K562 (cell line): ENCODE data around the gene MEGF9. TPM values are rescaled to one million over a fixed set of nuclear protein-coding genes. Genes with fewer than 3 reads are reported as not detected.

Experiments
- ATAC-seq: fragments of 200-7000 bp; cut with Tn5 transposase; 3 replicates; pipeline ENCODE4 v1.9.1; 2020; ENCODE audit warnings: moderate library complexity
- BruUV-seq: library from RNA; stranded (reverse); fragments of 400-500 nt; replicated peaks from 2 replicates; lab custom pipeline; 2021; lab: Mats Ljungman, UMichigan
- CTCF ChIA-PET: fragments of 300-600 bp; formaldehyde crosslinking; extraction: SDS; loops from one replicate; lab custom pipeline; 2021; ENCODE audit warnings: low intra/inter-chr PET ratio; lab: Yijun Ruan, JAX
- POLR2A ChIA-PET: fragments of 300-600, 350-650 bp; sonication (Branson Sonifier 250); formaldehyde crosslinking; extraction: SDS; loops from one replicate; lab custom pipeline; 2021; ENCODE audit warnings: antibody characterized with exemption, inconsistent platforms; lab: Yijun Ruan, JAX
- DNase-seq, 4 experiments: peaks; one replicate each; pipeline versions ENCODE4 v3.0.0 to v3.0.0-alpha.2; 2011 to 2018; ENCODE audit warnings: low spot score in 3 of 4, mixed read lengths in 3 of 4; ENCODE audit errors: extremely low read depth in 1 of 4
- FAIRE-seq: peaks from 2 replicates; lab custom pipeline; 2011; peaks lifted over from hg19 to GRCh38; lab: Jason Lieb, UNC
- H2AFZ ChIP-seq: 2 replicates; pipeline ENCODE4 v1.6.0; 2011; ENCODE audit warnings: low read depth, low read length, control low read depth, inconsistent platforms
- H3K27ac ChIP-seq: fragments of 200-600 bp; 3 replicates; pipeline ENCODE4 v1.8.0; 2011; ENCODE audit warnings: low read depth, mild to moderate bottlenecking, control low read depth, inconsistent platforms, low read length, moderate library complexity, mixed read lengths; ENCODE audit errors: extremely low read depth
- H3K27me3 ChIP-seq, 2 experiments: fragments of 300-600 bp in 1 of 2; 2 replicates in 1 of 2; 3 replicates in 1 of 2; pipeline versions ENCODE4 v1.6.0 to v1.8.0; 2011; ENCODE audit warnings: inconsistent platforms in 2 of 2, low read length in 2 of 2, mild to moderate bottlenecking in 1 of 2, mixed read lengths in 1 of 2, moderate library complexity in 1 of 2; ENCODE audit not compliant: control insufficient read depth in 2 of 2, insufficient read depth in 2 of 2
- H3K36me3 ChIP-seq: fragments of 300-600 bp; 3 replicates; pipeline ENCODE4 v1.8.0; 2011; ENCODE audit warnings: mild to moderate bottlenecking, low read length, inconsistent platforms; ENCODE audit not compliant: control insufficient read depth, insufficient read depth
- H3K4me1 ChIP-seq, 2 experiments: fragments of 200-600 bp in 1 of 2; replicated peaks in 1 of 2; 2 replicates in 1 of 2; 3 replicates in 1 of 2; pipeline versions ENCODE4 v1.5.1 to v1.8.0; 2011; ENCODE audit warnings: inconsistent platforms in 2 of 2, low read length in 2 of 2, mild to moderate bottlenecking in 1 of 2, mixed read lengths in 1 of 2, moderate library complexity in 1 of 2; ENCODE audit not compliant: control insufficient read depth in 2 of 2, insufficient read depth in 2 of 2
- H3K4me2 ChIP-seq: 2 replicates; pipeline ENCODE4 v1.6.1; 2011; ENCODE audit warnings: low read length, control low read depth, inconsistent platforms, mixed read lengths; ENCODE audit not compliant: insufficient read depth
- H3K4me3 ChIP-seq: fragments of 200-600 bp; sonication (generic), shearing (Covaris generic); 2 replicates; pipeline ENCODE4 v1.5.1; 2016; ENCODE audit warnings: control low read depth, inconsistent platforms
- H3K79me2 ChIP-seq: fragments of 200-600 bp; 3 replicates; pipeline ENCODE4 v1.8.0; 2011; ENCODE audit warnings: low read length, inconsistent platforms; ENCODE audit not compliant: control insufficient read depth, insufficient read depth
- H3K9ac ChIP-seq, 2 experiments: 2 replicates each; pipeline versions ENCODE4 v1.6.0 to v1.6.1; 2011; ENCODE audit warnings: low read depth in 2 of 2, low read length in 2 of 2, control low read depth in 1 of 2, inconsistent platforms in 1 of 2, mild to moderate bottlenecking in 1 of 2, mixed read lengths in 1 of 2; ENCODE audit not compliant: insufficient read depth in 1 of 2
- H3K9me1 ChIP-seq: one replicate; pipeline ENCODE4 v1.6.0; 2011; ENCODE audit warnings: inconsistent platforms, mild to moderate bottlenecking, low read length, moderate library complexity; ENCODE audit not compliant: control insufficient read depth, insufficient read depth
- H3K9me3 ChIP-seq: replicated peaks from 2 replicates; pipeline ENCODE4 v1.5.1; 2011; ENCODE audit warnings: low read depth, low read length, inconsistent platforms; ENCODE audit not compliant: control insufficient read depth, insufficient read depth
- H4K20me1 ChIP-seq: replicated peaks from 2 replicates; pipeline ENCODE4 v1.6.1; 2011; ENCODE audit warnings: low read length, inconsistent platforms, mixed read lengths; ENCODE audit not compliant: control insufficient read depth, insufficient read depth
- CHCHD3 ChIP-seq: fragments of 250-450 bp; sonication (Bioruptor Pico); IDR thresholded peaks from 2 replicates; pipeline ENCODE4 v2.1.2; 2022; ENCODE audit warnings: mild to moderate bottlenecking
- ERF ChIP-seq: fragments of 450-650 bp; formaldehyde crosslinking; IDR thresholded peaks from 2 replicates; pipeline ENCODE4 v1.4.0; 2020; ENCODE audit warnings: mild to moderate bottlenecking, mixed read lengths
- GABPB2 ChIP-seq: fragments of 250-450 bp; sonication (Bioruptor Pico); conservative IDR thresholded peaks from 2 replicates; pipeline ENCODE4 v1.5.1; 2021; ENCODE audit warnings: mild to moderate bottlenecking
- HMGN3 ChIP-seq: IDR thresholded peaks from 2 replicates; pipeline ENCODE4 v1.6.1; 2011; ENCODE audit warnings: borderline replicate concordance, low read depth, mild to moderate bottlenecking, mixed read lengths, low read length; ENCODE audit not compliant: insufficient read length; ENCODE audit errors: extremely low read depth
- RBM22 ChIP-seq: fragments of 200-400 bp; formaldehyde crosslinking; IDR thresholded peaks from 2 replicates; pipeline ENCODE4 v1.6.1; 2018; ENCODE audit warnings: low read length, low read depth; ENCODE audit not compliant: poor library complexity, severe bottlenecking
- RBM34 ChIP-seq: fragments of 200-400 bp; formaldehyde crosslinking; IDR thresholded peaks from 2 replicates; pipeline ENCODE4 v1.6.1; 2018; ENCODE audit warnings: low read length, borderline replicate concordance; ENCODE audit not compliant: insufficient read depth
- SRSF1 ChIP-seq: fragments of 200-400 bp; formaldehyde crosslinking; IDR thresholded peaks from 2 replicates; pipeline ENCODE4 v1.6.1; 2017; ENCODE audit warnings: mild to moderate bottlenecking, low read depth, low read length, moderate library complexity
- ZBTB8A ChIP-seq: fragments of 450-650 bp; IDR thresholded peaks from 2 replicates; pipeline ENCODE4 v1.6.1; 2018; ENCODE audit warnings: mild to moderate bottlenecking, moderate library complexity; ENCODE audit not compliant: partially characterized antibody
- ZNF444 ChIP-seq: fragments of 250-450 bp; sonication (Bioruptor Pico); IDR thresholded peaks from 2 replicates; pipeline ENCODE4 v1.4.0; 2020; ENCODE audit warnings: mild to moderate bottlenecking, moderate library complexity
- WGBS: fragments of 100-300 bp; shearing (Covaris generic); methylation state at CpG from one replicate; pipeline ENCODE4 v1.1.6; 2016; ENCODE audit warnings: low coverage, mixed read lengths; ENCODE audit not compliant: insufficient coverage; ENCODE audit errors: missing lambda C conversion rate; 5-methylcytosine and 5-hydroxymethylcytosine counted together
- in situ Hi-C: fragments of 300-500 bp; cut with MboI; formaldehyde crosslinking; loops from 4 replicates; pipeline ENCODE4 v1.15.0; 2018; ENCODE audit warnings: inconsistent platforms, mixed read lengths
- intact Hi-C: fragments of 100-400 bp; cut with micrococcal nuclease; formaldehyde crosslinking; loops from 2 replicates; pipeline ENCODE4 v1.14.2; 2022
- polyA plus RNA-seq, 8 experiments: library from polyadenylated mRNA; depleted of rRNA in 4 of 8; stranded (reverse) in 5 of 8; unstranded in 3 of 8; fragments of >200 nt; fragmentation: Nextera tagmentation in 2 of 8; fragmentation: Illumina TruSeq in 1 of 8; extraction: Ambion mirVana in 2 of 8; extraction: Trizol in 1 of 8; gene quantifications; 2 replicates each; pipeline versions ENCODE4 v1.2.1 to v1.2.3, GENCODE V29; 2011 to 2014; ENCODE audit warnings: inconsistent platforms in 1 of 8, missing spikeins in 1 of 8
- total RNA-seq, 7 experiments: library from RNA; depleted of rRNA in 6 of 7; stranded (reverse); fragments of >200 nt in 6 of 7; fragmentation: Illumina TruSeq in 2 of 7; extraction: Trizol in 2 of 7; gene quantifications; 2 replicates each; pipeline versions ENCODE4 v1.2.1 to v1.2.3, GENCODE V29; 2011 to 2021; ENCODE audit warnings: low replicate concordance in 1 of 7
- TF ChIP-seq, protein P1 (sequence below): fragments of 250-450 bp; sonication (Bioruptor Pico); IDR thresholded peaks from 2 replicates; pipeline ENCODE4 v1.4.0; 2020; ENCODE audit warnings: mild to moderate bottlenecking, moderate library complexity
- TF ChIP-seq, protein P2 (sequence below): sonication (generic); formaldehyde crosslinking; IDR thresholded peaks from 2 replicates; pipeline ENCODE4 v1.8.0; 2022; ENCODE audit warnings: mild to moderate bottlenecking, missing genetic modification reagents
- TF ChIP-seq, protein P3 (sequence below): fragments of 250-450 bp; sonication (Bioruptor Pico); IDR thresholded peaks from 2 replicates; pipeline ENCODE4 v1.5.1; 2021; ENCODE audit warnings: mild to moderate bottlenecking

Gene MEGF9
- total and polyA plus RNA-seq, 9 of the 15 experiments (the other 6 are each of a cell fraction or from before 2014, with no cell fraction given), result 2.1 to 6.2 (median 3.8) TPM

DNA sequence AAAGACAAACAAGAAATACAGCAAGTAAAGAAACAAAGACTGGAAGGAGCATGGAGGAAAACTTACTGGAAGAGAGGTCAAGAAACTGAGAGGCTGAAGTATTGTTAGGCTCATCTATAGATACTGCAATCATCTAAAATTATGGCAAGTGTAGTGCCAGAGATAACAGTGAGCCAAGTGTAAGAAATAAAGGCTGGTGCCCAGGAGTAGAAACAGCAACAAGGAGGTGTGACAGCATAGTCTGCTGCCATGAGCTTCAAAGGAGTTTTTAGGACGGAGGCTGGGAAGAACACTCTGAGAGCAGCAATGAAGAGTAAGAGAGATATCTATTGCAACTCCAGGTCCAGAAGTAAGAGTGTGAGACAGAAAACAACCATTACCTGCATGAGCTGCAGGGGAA, 60.5 kb downstream of the MEGF9 start:
- ChIA-PET POLR2A (interaction anchor here (1.6 kb wide), 1 partner anchor 75 kb away, joined by 4 read pairs; no protein-coding TSS in a partner anchor), CTCF (no interaction called here)
- Histone ChIP-seq H3K4me2 (no peak overlapping the region), H4K20me1 (no peaks in the 10 kb centered on the region), H3K36me3 (no peaks in the 10 kb centered on the region), H3K9me3 (no peaks in the 10 kb centered on the region), H3K27me3 (no peaks in the 10 kb centered on the region), H3K4me1 (no peaks in the 10 kb centered on the region), H3K4me3 (no peak overlapping the region), H3K9me1 (no peaks in the 10 kb centered on the region), H3K27ac (no peak overlapping the region), H3K79me2 (no peaks in the 10 kb centered on the region), H3K9ac (no peak overlapping the region), H2AFZ (no peak overlapping the region)
- WGBS, result 70% methylated on average over 1 of the region's 1 CpG
- no peak for DNase-seq
- intact Hi-C loops (no loop called here), in situ Hi-C loops (no loop called here)
- ATAC-seq, result no peak
- no TSS peak for BruUV-seq
- no peak for FAIRE-seq
- no peak for TF ChIP-seq RBM34
- no peak for TF ChIP-seq ZNF444 (CRISPR knock-in tag)
- TF ChIP-seq GABPB2, result no peak
- TF ChIP-seq, protein P1, sequence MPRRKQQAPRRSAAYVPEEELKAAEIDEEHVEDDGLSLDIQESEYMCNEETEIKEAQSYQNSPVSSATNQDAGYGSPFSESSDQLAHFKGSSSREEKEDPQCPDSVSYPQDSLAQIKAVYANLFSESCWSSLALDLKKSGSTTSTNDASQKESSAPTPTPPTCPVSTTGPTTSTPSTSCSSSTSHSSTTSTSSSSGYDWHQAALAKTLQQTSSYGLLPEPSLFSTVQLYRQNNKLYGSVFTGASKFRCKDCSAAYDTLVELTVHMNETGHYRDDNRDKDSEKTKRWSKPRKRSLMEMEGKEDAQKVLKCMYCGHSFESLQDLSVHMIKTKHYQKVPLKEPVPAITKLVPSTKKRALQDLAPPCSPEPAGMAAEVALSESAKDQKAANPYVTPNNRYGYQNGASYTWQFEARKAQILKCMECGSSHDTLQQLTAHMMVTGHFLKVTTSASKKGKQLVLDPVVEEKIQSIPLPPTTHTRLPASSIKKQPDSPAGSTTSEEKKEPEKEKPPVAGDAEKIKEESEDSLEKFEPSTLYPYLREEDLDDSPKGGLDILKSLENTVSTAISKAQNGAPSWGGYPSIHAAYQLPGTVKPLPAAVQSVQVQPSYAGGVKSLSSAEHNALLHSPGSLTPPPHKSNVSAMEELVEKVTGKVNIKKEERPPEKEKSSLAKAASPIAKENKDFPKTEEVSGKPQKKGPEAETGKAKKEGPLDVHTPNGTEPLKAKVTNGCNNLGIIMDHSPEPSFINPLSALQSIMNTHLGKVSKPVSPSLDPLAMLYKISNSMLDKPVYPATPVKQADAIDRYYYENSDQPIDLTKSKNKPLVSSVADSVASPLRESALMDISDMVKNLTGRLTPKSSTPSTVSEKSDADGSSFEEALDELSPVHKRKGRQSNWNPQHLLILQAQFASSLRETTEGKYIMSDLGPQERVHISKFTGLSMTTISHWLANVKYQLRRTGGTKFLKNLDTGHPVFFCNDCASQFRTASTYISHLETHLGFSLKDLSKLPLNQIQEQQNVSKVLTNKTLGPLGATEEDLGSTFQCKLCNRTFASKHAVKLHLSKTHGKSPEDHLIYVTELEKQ, result no peak
- TF ChIP-seq, protein P2, sequence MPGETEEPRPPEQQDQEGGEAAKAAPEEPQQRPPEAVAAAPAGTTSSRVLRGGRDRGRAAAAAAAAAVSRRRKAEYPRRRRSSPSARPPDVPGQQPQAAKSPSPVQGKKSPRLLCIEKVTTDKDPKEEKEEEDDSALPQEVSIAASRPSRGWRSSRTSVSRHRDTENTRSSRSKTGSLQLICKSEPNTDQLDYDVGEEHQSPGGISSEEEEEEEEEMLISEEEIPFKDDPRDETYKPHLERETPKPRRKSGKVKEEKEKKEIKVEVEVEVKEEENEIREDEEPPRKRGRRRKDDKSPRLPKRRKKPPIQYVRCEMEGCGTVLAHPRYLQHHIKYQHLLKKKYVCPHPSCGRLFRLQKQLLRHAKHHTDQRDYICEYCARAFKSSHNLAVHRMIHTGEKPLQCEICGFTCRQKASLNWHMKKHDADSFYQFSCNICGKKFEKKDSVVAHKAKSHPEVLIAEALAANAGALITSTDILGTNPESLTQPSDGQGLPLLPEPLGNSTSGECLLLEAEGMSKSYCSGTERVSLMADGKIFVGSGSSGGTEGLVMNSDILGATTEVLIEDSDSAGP (CRISPR knock-in tag), result no peak
- no peak for TF ChIP-seq SRSF1
- TF ChIP-seq ZBTB8A, result no peak
- TF ChIP-seq RBM22, result no peak
- no peak for TF ChIP-seq HMGN3
- no peak for TF ChIP-seq ERF (CRISPR knock-in tag)
- no peak for TF ChIP-seq CHCHD3
- TF ChIP-seq, protein P3, sequence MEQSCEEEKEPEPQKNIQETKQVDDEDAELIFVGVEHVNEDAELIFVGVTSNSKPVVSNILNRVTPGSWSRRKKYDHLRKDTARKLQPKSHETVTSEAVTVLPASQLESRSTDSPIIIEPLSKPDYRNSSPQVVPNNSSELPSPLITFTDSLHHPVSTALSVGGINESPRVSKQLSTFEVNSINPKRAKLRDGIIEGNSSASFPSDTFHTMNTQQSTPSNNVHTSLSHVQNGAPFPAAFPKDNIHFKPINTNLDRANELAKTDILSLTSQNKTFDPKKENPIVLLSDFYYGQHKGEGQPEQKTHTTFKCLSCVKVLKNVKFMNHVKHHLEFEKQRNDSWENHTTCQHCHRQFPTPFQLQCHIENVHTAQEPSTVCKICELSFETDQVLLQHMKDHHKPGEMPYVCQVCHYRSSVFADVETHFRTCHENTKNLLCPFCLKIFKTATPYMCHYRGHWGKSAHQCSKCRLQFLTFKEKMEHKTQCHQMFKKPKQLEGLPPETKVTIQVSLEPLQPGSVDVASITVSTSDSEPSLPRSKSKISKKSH (CRISPR knock-in tag), result no peak
